ENCODE results near the gene ARHGEF5. TPM values are rescaled to one million over a fixed set of nuclear protein-coding genes. Genes with fewer than 3 reads are reported as not detected.
"Not testable (repeated sequence)": the region's sequence is repeated elsewhere in the genome, so short reads cannot be mapped to it uniquely, and the experiment has no call there.

ARHGEF5 gene
- polyA plus RNA-seq, 1 donor (not counting 4 experiments of a cell fraction or from before 2014, with no cell fraction given) = 24.2 TPM

- DNase-seq (ENCODE audit: low read depth, low spot score); H3K79me2 ChIP-seq (ENCODE audit: control insufficient read depth, insufficient read depth, low read length); H3K9me3 ChIP-seq (ENCODE audit: control insufficient read depth, low read depth, low read length); H3K9ac ChIP-seq (ENCODE audit: control insufficient read depth, extremely low read depth, insufficient read depth, low read length); H2AFZ ChIP-seq (ENCODE audit: control insufficient read depth, low read length); H3K9me1 ChIP-seq (ENCODE audit: control insufficient read depth, extremely low read depth, insufficient read depth, low read length); H3K4me1 ChIP-seq (ENCODE audit: control insufficient read depth, extremely low read depth, insufficient read depth, low read length); FAIRE-seq; H3K27ac ChIP-seq (ENCODE audit: control insufficient read depth, insufficient read depth, low read length); H3K4me2 ChIP-seq (ENCODE audit: control insufficient read depth, extremely low read depth, insufficient read depth, low read depth, low read length); dilution Hi-C loops (cut with MboI; ENCODE audit: extremely low pct_ligation_motif_present, low sequenced_read_pairs); H3K27me3 ChIP-seq (ENCODE audit: control insufficient read depth, extremely low read depth, insufficient read depth, low read length); H3K36me3 ChIP-seq (ENCODE audit: control insufficient read depth in 2 of 2, extremely low read depth in 1 of 2, insufficient read depth in 2 of 2, low read length in 2 of 2); H3K4me3 ChIP-seq (ENCODE audit: control insufficient read depth in 2 of 3, extremely low read depth in 1 of 3, insufficient read depth in 2 of 3, low read depth in 1 of 3, low read length in 3 of 3); H4K20me1 ChIP-seq (ENCODE audit: control insufficient read depth, extremely low read depth, insufficient read depth, low read length): not testable (repeated sequence)
These were observed 37.7 kb upstream of the ARHGEF5 start for GRCh38 chr7:144317537-144317936.

- H3K9me1 ChIP-seq (ENCODE audit: control insufficient read depth, extremely low read depth, insufficient read depth, low read length); DNase-seq (ENCODE audit: low read depth, low spot score); H3K4me1 ChIP-seq (ENCODE audit: control insufficient read depth, extremely low read depth, insufficient read depth, low read length); H3K79me2 ChIP-seq (ENCODE audit: control insufficient read depth, insufficient read depth, low read length); H3K27me3 ChIP-seq (ENCODE audit: control insufficient read depth, extremely low read depth, insufficient read depth, low read length); FAIRE-seq; H3K9me3 ChIP-seq (ENCODE audit: control insufficient read depth, low read depth, low read length); H3K4me2 ChIP-seq (ENCODE audit: control insufficient read depth, extremely low read depth, insufficient read depth, low read depth, low read length); H3K9ac ChIP-seq (ENCODE audit: control insufficient read depth, extremely low read depth, insufficient read depth, low read length); dilution Hi-C loops (cut with MboI; ENCODE audit: extremely low pct_ligation_motif_present, low sequenced_read_pairs); H3K27ac ChIP-seq (ENCODE audit: control insufficient read depth, insufficient read depth, low read length); H2AFZ ChIP-seq (ENCODE audit: control insufficient read depth, low read length); H3K36me3 ChIP-seq (ENCODE audit: control insufficient read depth in 2 of 2, extremely low read depth in 1 of 2, insufficient read depth in 2 of 2, low read length in 2 of 2); H4K20me1 ChIP-seq (ENCODE audit: control insufficient read depth, extremely low read depth, insufficient read depth, low read length); H3K4me3 ChIP-seq (ENCODE audit: control insufficient read depth in 2 of 3, extremely low read depth in 1 of 3, insufficient read depth in 2 of 3, low read depth in 1 of 3, low read length in 3 of 3): not testable (repeated sequence)
These were observed 35.7 kb upstream of the ARHGEF5 start for GRCh38 chr7:144319547-144319946.

- H2AFZ ChIP-seq (ENCODE audit: control insufficient read depth, low read length); H3K9me3 ChIP-seq (ENCODE audit: control insufficient read depth, low read depth, low read length); H3K4me2 ChIP-seq (ENCODE audit: control insufficient read depth, extremely low read depth, insufficient read depth, low read depth, low read length); H4K20me1 ChIP-seq (ENCODE audit: control insufficient read depth, extremely low read depth, insufficient read depth, low read length); FAIRE-seq; dilution Hi-C loops (cut with MboI; ENCODE audit: extremely low pct_ligation_motif_present, low sequenced_read_pairs); H3K4me3 ChIP-seq (ENCODE audit: control insufficient read depth in 2 of 3, extremely low read depth in 1 of 3, insufficient read depth in 2 of 3, low read depth in 1 of 3, low read length in 3 of 3); H3K9me1 ChIP-seq (ENCODE audit: control insufficient read depth, extremely low read depth, insufficient read depth, low read length); DNase-seq (ENCODE audit: low read depth, low spot score); H3K36me3 ChIP-seq (ENCODE audit: control insufficient read depth in 2 of 2, extremely low read depth in 1 of 2, insufficient read depth in 2 of 2, low read length in 2 of 2); H3K9ac ChIP-seq (ENCODE audit: control insufficient read depth, extremely low read depth, insufficient read depth, low read length); H3K27me3 ChIP-seq (ENCODE audit: control insufficient read depth, extremely low read depth, insufficient read depth, low read length); H3K79me2 ChIP-seq (ENCODE audit: control insufficient read depth, insufficient read depth, low read length); H3K4me1 ChIP-seq (ENCODE audit: control insufficient read depth, extremely low read depth, insufficient read depth, low read length); H3K27ac ChIP-seq (ENCODE audit: control insufficient read depth, insufficient read depth, low read length): not testable (repeated sequence)
These were observed 33.5 kb upstream of the ARHGEF5 start for GRCh38 chr7:144321677-144322206.

GRCh38 chr7:144323359-144323758, 31.8 kb upstream of the ARHGEF5 start:
- H3K9ac ChIP-seq (ENCODE audit: control insufficient read depth, extremely low read depth, insufficient read depth, low read length); H3K79me2 ChIP-seq (ENCODE audit: control insufficient read depth, insufficient read depth, low read length); H3K9me1 ChIP-seq (ENCODE audit: control insufficient read depth, extremely low read depth, insufficient read depth, low read length); dilution Hi-C loops (cut with MboI; ENCODE audit: extremely low pct_ligation_motif_present, low sequenced_read_pairs); H3K27me3 ChIP-seq (ENCODE audit: control insufficient read depth, extremely low read depth, insufficient read depth, low read length); H3K4me1 ChIP-seq (ENCODE audit: control insufficient read depth, extremely low read depth, insufficient read depth, low read length); H3K27ac ChIP-seq (ENCODE audit: control insufficient read depth, insufficient read depth, low read length); H3K4me3 ChIP-seq (ENCODE audit: control insufficient read depth in 2 of 3, extremely low read depth in 1 of 3, insufficient read depth in 2 of 3, low read depth in 1 of 3, low read length in 3 of 3); H3K9me3 ChIP-seq (ENCODE audit: control insufficient read depth, low read depth, low read length); H3K36me3 ChIP-seq (ENCODE audit: control insufficient read depth in 2 of 2, extremely low read depth in 1 of 2, insufficient read depth in 2 of 2, low read length in 2 of 2); FAIRE-seq; DNase-seq (ENCODE audit: low read depth, low spot score); H2AFZ ChIP-seq (ENCODE audit: control insufficient read depth, low read length); H3K4me2 ChIP-seq (ENCODE audit: control insufficient read depth, extremely low read depth, insufficient read depth, low read depth, low read length); H4K20me1 ChIP-seq (ENCODE audit: control insufficient read depth, extremely low read depth, insufficient read depth, low read length): not testable (repeated sequence)

GRCh38 chr7:144325868-144326267, 29.3 kb upstream of the ARHGEF5 start:
- DNase-seq (ENCODE audit: low read depth, low spot score); H3K79me2 ChIP-seq (ENCODE audit: control insufficient read depth, insufficient read depth, low read length); H3K27me3 ChIP-seq (ENCODE audit: control insufficient read depth, extremely low read depth, insufficient read depth, low read length); H3K4me1 ChIP-seq (ENCODE audit: control insufficient read depth, extremely low read depth, insufficient read depth, low read length); H3K36me3 ChIP-seq (ENCODE audit: control insufficient read depth in 2 of 2, extremely low read depth in 1 of 2, insufficient read depth in 2 of 2, low read length in 2 of 2); H3K4me3 ChIP-seq (ENCODE audit: control insufficient read depth in 2 of 3, extremely low read depth in 1 of 3, insufficient read depth in 2 of 3, low read depth in 1 of 3, low read length in 3 of 3); H3K27ac ChIP-seq (ENCODE audit: control insufficient read depth, insufficient read depth, low read length); H4K20me1 ChIP-seq (ENCODE audit: control insufficient read depth, extremely low read depth, insufficient read depth, low read length); H3K9me1 ChIP-seq (ENCODE audit: control insufficient read depth, extremely low read depth, insufficient read depth, low read length); H3K4me2 ChIP-seq (ENCODE audit: control insufficient read depth, extremely low read depth, insufficient read depth, low read depth, low read length); FAIRE-seq; H3K9me3 ChIP-seq (ENCODE audit: control insufficient read depth, low read depth, low read length); H2AFZ ChIP-seq (ENCODE audit: control insufficient read depth, low read length); H3K9ac ChIP-seq (ENCODE audit: control insufficient read depth, extremely low read depth, insufficient read depth, low read length); dilution Hi-C loops (cut with MboI; ENCODE audit: extremely low pct_ligation_motif_present, low sequenced_read_pairs): not testable (repeated sequence)

Measured in keratinocyte (primary cell).